GM18873 (cell line): ENCODE measurements around the gene OR2B3.
"Not testable (repeated sequence)": the region's sequence is repeated elsewhere in the genome, so short reads cannot be mapped to it uniquely, and the experiment has no call there.

Experiments
- ATAC-seq: cut with Tn5 transposase; IDR thresholded peaks from one replicate; pipeline ENCODE4 v1.9.1; 2021; ENCODE audit warnings: mild to moderate bottlenecking, moderate library complexity, moderate number of reproducible peaks; ENCODE audit not compliant: unreplicated experiment, low FRiP score

OR2B3 gene, protein sequence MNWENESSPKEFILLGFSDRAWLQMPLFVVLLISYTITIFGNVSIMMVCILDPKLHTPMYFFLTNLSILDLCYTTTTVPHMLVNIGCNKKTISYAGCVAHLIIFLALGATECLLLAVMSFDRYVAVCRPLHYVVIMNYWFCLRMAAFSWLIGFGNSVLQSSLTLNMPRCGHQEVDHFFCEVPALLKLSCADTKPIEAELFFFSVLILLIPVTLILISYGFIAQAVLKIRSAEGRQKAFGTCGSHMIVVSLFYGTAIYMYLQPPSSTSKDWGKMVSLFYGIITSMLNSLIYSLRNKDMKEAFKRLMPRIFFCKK

DNA sequence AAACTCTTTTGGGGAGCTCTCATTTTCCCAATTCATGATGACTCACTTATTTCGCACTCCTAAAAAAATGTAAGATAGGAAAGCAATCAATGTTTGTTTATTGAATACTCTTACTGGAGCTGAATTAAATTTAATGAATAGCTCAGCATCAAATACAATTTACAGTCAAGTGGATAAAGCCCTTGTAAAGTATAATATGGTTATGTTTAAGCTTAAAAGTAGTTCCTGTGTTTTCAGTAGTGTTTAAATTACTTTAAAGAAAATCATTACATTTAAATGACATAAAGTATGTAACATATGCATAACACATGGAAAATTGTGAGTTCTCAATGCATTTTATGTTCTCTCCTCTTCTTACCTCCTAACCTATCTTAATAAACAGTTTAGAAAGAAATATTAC lies at the start of gene OR2B3:
OR2B3 (minus strand) TSS at position 101 of the 400 bp plus-strand sequence; CDS start at position 36, 65 bp downstream.
- no peak for ATAC-seq

DNA sequence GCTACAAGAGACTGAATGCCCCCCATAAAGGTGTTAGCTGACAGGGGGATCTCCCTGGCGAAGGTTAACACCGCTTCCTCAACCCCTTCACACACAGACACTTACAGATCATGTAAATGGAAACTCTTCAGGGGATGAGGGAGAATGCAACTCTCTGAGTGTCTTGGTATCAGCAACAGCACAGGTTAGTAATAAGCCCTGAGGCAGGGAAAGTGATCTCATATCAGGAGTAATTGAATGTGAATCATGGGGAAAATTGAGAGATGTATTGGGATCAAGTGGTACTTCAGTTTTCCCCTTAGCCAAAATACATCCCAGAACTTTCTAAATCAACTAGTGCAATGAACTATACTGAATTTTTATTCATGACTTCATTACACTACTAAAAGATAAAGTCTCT lies 44.6 kb upstream of the OR2B3 start:
- no peak for ATAC-seq

DNA sequence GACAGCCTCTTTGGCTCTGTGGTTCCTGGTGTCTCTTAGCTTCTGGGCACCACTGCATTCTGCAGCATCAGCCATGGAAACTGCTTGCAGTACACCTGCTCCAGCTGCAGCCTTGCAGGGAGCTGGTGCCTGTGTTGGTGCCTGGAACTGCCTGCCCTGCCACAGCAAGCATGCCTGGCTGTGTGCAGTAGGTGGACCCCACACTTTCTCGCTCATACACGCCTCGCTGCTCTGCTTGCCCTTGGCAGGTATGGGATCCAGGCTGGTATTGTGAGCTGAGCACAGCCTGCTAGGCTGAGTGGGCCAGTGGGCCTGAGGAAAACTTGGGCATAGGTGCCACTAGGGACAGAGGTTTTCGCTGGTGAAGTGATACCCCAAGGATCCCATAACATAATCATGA lies 43.5 kb upstream of the OR2B3 start:
- ATAC-seq = no peak

DNA sequence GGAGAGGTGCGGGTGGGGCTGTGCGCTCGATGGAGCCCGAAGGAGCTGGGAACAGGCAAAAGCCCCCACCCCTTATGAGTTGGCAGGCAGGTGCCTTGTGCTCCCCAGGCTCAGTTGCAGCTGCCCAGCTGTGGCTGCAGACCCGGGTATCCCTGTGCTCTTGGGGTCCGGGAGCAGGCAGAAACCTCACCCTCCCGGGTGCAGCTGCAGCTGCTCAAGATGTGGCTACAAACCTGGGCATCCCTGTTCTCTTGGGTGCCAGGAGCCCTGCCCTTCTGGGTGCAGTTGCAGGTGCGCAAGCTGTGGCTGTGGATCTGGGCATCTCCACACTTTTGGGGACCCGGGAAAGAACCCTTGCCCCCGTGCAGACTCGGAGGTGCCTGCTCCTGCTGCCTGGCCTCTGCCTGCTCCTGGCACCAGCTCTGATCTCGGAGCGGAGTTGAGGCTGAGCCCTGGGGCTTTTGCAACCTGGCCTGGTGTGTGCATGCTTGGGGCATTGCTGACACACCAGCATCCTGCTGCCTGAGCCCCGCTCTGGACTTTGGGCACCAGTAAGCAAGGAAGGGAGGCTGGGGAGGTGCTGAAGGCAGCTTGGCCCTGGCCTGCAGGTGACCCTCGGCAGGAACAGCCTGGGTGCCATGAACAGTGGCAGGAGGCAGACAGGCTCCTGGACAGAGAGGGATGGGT lies 42.4 kb upstream of the OR2B3 start:
- ATAC-seq = no peak

DNA sequence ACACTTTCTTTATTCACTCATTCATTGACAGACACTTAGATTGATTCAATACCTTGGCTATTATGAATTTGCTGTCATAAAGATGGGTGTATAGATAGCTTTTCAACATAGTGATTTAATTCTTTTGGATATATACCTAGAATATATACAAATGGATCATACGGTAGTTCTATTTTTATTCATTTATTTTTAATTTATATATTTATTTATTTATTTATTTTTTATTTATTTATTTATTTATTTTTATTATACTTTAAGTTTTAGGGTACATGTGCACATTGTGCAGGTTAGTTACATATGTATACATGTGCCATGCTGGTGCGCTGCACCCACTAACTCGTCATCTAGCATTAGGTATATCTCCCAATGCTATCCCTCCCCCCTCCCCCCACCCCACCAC lies 27.9 kb upstream of the OR2B3 start:
- ATAC-seq = not testable (repeated sequence)

DNA sequence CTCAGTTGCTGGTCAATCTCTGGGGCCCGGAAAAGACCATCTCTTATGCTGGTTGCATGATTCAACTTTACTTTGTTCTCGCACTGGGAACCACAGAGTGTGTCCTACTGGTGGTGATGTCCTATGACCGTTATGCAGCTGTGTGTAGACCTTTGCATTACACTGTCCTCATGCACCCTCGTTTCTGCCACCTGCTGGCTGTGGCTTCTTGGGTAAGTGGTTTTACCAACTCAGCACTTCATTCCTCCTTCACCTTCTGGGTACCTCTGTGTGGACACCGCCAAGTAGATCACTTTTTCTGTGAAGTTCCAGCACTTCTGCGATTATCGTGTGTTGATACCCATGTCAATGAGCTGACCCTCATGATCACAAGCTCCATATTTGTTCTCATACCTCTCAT lies 25.0 kb upstream of the OR2B3 start:
- no peak for ATAC-seq

DNA sequence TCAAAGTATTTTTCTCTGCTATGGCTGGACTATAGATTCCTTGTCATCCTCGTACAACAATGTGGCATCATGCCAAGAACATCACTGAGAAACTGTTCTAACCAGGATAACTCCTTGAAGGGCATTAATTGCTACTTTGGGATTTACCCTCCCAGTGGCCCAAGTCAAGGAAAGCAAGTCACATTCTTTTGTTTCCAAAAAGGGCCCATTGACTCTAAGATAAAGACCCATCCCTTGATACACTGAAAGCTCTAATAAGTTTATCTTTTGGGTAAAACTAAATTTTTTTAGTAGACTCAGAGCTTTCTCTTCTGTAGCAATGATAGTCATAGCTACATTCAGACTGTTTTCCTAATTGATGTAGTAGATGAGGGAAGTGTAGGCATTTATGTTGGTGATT lies 20.6 kb upstream of the OR2B3 start, which contains the start of gene OR2J3:
OR2J3 (plus strand) TSS at position 301 of the 400 bp plus-strand sequence. CDS start 3,833 bp downstream, outside the sequence.
- no peak for ATAC-seq

DNA sequence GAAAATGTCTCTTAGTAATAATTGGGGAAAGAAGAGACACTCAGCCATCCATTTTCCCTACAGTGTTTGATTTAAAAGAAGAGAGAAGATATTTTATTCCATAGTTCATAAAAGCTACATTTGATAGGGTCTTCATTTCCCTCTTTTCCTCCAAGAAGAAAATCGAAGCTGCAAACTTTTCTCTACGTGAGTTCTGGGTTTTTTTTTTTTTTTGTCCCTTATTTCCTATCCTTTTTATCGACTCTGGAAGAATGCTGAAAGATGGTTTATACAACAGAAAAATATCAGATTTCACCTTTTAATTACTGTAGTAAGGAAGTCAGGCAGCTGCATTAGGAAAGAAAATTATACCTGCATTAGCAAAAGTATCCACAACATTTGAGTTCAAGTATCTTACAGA lies 12.1 kb upstream of the OR2B3 start, which contains the start of gene OR2J1:
OR2J1 (plus strand) TSS at position 301 of the 400 bp plus-strand sequence. CDS start 1,453 bp downstream, outside the sequence.
- no peak for ATAC-seq

DNA sequence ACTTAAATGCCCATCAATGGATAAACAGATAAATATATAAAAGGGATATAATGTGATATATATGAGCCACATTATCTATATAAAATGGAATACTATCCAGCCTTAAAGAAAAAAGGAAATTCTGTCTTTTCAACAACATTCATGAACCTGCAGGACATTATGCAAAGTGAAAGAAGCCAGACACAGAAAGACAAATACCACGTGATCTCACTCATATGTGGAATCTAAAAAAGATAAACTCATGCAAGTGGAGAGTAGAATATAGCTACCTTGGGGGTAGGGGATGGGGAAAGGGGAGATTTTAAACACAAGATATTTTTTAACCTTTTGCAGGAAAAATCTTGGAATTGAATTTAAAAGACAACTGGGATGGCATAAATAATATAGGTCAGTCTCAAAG lies 10.7 kb upstream of the OR2B3 start:
- no peak for ATAC-seq

DNA sequence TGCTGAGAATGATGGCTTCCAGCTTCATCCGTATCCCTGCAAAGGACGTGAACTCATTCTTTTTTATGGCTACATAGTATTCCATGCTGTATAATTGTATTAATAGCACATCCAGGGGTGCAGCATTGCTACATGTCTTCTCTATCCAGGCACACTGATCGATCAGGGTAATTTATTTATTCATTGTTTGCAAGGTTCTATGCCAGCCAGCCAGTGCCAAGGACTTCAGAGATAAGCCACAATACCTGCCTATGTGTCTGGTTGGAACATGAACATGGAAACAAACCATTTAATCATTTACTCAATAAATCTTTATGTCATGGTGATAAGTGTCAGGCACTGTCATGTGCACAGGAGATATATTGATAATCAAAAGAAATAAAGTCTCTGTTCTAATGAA lies 5.8 kb upstream of the OR2B3 start:
- no peak for ATAC-seq

DNA sequence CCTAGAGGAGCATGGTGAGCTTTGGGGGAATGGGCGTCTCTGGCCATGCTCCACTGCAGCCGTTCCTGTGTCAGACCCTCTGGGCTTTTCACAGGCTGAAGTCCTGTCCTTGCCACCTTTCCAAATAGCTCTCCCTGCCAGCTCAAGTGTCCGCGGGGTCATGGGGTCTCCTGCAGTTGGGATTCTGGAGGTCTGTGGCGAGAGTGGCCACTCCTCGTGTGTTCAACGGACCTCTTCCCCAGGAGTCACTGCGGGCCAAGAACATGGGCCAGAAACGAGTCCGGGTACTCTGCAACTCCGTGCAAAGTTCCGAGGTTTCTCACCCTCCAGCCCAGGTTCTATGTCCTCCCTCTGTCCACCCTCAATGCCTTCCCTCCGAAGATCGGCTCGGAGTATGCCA lies 4.7 kb downstream of the OR2B3 start:
- no peak for ATAC-seq

DNA sequence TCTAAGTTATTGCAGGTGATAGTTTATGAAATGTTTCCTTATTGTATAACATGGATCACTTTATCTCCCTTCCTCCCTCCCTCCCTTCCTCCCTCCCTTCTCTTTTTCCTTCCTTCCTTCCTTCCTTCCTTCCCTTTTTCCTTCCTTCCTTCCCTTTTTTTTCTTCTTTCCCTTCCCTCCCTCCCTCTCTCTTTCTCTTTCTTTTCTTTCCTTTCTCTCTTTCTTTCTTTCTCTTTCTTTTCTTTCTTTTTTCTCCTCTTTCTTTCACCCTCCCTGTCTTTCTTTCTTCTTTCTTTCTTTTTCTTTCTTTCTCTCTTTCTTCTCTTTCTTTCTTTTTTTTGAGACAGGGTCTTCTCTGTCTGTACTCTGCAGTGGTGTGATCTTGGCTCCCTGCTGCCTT lies 5.8 kb downstream of the OR2B3 start:
- ATAC-seq = no peak

DNA sequence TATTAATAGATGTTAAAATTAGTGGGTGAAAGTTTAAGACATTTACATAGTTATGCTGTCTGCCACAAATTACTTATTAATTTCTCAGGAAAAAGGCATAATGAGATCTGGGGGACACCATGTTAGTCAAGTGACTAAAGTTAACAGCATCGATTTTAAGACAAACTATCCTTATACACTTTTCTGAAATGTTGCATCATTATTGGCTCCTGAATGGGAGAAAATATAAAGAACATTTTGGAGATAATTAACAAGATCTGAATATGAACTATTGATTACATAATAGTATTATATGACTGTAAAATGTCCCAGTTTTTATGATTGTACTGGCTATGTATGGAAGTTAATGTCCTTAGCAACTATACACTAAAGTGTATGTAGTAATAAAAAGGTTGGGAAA lies 7.9 kb downstream of the OR2B3 start:
- ATAC-seq = no peak

DNA sequence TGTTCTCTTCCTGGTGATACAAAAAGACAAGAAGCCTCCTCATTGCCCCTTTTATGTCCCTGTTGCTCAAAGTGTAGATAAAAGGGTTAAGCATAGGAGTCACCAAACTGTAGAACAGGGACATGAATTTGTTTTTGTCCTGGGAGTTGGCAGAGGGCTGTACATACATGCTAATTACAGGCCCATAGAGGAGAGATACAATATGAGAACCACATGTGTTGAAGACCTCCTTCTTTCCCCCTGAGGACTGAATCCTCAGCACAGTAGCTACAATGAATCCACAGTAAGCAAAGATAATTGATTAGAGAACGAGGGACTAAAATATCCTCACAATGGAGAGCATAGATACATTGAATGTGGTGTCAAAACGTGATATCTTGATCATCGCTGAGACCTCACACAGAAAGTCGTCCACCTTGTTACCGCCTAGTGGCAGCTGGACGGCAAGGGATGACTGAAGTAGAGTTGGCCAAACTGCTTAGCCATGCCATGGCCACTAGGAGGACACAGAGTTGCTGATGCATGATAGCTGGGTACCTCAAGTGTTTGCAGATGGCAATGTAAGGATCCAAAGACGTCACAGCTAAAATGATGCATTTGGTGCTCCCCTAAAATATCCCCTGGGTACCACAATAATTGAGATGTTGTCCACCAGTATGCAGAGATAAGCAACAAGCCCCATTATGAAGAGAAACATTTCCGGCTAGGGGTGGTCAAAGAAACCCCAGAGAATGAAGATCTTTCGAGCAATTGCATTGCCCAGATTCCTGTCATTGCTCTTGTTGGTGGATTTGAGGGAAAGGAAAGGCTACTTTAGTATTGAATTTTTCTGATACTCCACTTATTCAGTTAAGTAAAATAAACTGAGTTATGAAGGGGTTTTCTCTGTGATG lies 15.0 kb downstream of the OR2B3 start:
- no peak for ATAC-seq

DNA sequence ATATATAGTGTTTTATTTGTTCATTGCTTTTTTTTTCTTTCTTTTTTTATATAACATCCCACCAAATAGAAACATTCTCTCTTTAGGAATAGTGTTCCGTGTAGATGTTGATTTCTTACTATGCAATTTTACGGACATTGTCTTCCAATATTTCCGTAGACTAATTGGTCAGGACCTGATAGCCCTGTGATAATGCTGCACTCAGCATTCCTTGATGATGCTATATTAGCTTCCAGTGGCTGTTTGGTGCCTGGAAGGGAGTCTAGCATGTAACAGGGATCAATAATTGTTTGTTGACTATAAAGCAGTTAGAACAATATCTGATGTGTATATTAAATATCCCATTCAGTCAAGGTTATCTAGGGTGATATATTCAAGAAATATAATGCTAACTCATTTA lies 35.4 kb downstream of the OR2B3 start:
- ATAC-seq = no peak

DNA sequence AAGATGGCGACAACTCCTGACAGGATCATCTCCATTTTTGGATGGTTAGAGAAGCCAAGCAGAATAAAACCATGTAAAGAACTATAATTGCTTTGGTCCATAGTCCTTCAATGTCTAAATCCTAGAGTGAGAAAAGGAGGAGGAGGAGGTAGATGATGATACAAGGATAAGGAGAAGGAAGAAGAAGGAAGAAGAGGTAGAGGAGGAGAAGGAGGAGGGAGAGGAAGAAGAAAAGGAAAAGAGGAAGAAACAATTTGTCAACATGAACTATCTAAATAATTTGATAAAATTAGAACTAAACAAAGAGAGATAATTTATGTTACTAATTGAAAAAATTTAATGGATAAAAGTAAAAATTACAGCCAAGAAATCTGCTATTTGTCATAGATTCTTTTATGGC lies 42.0 kb downstream of the OR2B3 start, which contains the start of gene OR2W1:
OR2W1 (minus strand) TSS at position 101 of the 400 bp plus-strand sequence; CDS start at position 101, 0 bp downstream.
- ATAC-seq = no peak
